GM12801 (cell line): ENCODE results near the gene ETS1.

ENCODE experiments used
- CTCF ChIP-seq: IDR thresholded peaks from one replicate; pipeline ENCODE4 v1.5.1; 2011; ENCODE audit warnings: control low read depth; ENCODE audit not compliant: insufficient read length; ENCODE audit errors: extremely low read depth

Gene ETS1

GRCh38 chr11:128508770-128509510 is 78.4 kb downstream of the ETS1 start:
- TF ChIP-seq CTCF = no peak

GRCh38 chr11:128507936-128508335 is 79.4 kb downstream of the ETS1 start:
- TF ChIP-seq CTCF = no peak

- no peak for TF ChIP-seq CTCF
These were observed 80.3 kb downstream of the ETS1 start for GRCh38 chr11:128506999-128507611.

GRCh38 chr11:128506356-128506755 is 81.0 kb downstream of the ETS1 start:
- TF ChIP-seq CTCF = no peak

- TF ChIP-seq CTCF = no peak
These were observed 81.8 kb downstream of the ETS1 start for GRCh38 chr11:128505449-128506065.

- TF ChIP-seq CTCF = no peak
These were observed 82.9 kb downstream of the ETS1 start for GRCh38 chr11:128504486-128504885.

- TF ChIP-seq CTCF = no peak
These were observed 83.9 kb downstream of the ETS1 start for GRCh38 chr11:128503245-128503991.
